GM18517 (cell line): ENCODE measurements around the gene GCH1.
"Not testable (repeated sequence)": the region's sequence is repeated elsewhere in the genome, so short reads cannot be mapped to it uniquely, and the experiment has no call there.

Experiments
- ATAC-seq: cut with Tn5 transposase; IDR thresholded peaks from one replicate; pipeline ENCODE4 v1.9.1; 2021; ENCODE audit warnings: mild to moderate bottlenecking, moderate library complexity; ENCODE audit not compliant: unreplicated experiment

GCH1 gene

DNA sequence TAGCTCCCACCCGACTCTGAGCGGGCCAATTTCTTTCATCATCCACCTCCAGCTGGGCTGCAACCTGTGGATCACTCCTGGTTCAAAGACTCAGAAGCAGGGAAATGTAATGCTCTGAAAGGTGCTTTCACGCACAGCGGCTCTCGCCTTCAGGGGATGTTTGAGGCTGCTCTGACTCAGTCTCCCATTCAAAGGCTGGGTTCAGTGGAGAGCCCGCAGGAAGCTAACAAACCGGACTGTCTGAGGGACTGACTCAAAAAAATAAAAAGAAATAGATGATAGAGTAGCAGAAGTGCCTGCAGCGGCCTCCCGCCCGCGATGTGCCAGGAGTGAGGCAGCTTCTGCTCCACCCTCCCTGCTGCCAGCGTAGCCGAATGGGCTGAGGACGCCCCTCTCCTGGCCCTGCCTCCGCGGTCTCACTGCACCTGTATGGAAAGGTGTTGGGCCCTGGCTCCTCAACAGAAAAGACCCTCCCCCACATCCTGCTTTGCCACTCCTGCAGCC is 98.0 kb downstream of the GCH1 start:
- ATAC-seq: no peak

DNA sequence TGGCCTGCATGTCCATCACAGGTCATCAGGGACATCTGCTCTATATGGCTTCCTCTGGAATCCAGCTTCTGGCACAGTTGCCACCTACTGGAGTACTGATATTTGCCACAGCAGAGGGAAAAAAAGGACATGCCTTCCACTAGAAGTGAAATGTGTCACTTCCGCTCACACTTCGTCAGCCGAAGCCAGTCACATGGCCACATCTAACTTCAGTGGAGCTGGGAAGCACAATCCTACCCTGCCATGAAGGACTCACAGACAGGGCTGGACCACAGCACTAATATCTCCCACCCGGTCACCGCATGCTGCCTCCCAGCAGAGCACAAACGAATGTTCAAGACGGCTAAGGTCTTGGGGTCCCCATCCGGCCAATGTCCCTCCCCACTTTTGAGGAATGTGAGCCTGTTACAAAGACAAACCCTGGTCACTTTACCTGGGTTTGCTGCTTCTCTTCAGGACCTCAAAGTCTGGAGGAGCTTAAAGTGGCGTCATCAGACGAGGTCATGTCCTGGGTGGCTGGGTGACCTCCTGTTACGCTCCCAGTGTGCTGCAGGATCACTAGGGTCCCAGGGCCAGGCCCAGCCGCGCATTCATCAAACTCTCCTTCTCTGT is 98.6 kb downstream of the GCH1 start:
- ATAC-seq: no peak

DNA sequence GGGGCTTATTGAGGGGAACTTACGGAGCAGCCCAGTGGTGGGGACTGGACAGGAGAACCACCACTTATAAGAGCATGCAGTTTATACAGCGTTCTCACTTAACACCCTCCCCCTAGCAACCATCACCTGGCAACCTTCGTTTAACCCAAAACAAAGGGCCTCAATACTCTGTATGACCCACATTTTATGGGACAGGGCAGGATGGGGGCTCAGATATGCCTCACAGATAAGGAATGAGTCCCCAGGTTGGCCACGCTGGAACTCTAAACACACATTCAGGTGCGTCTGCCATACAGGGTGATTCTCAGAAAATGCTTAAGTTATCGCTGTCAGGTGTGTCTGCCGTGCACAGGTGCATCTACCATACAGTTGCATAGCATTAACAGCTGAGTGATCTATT is 99.2 kb downstream of the GCH1 start:
- no peak for ATAC-seq

DNA sequence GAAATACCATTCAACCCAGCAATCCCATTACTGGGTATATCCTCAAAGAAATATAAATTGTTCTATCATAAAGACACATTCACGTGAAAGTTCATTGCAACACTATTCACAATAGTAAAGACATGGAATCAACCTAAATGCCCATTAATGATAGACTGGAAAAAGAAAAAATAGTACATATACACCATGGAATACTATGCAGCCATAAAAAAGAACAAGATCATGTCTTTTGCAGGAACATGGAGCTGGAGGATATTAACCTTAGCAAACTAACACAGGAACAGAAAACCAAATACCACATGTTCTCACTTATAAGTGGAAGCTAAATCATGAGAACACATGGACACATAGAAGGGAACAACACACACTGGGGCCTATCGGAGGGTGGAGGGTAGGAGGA is 101.1 kb downstream of the GCH1 start:
- ATAC-seq: not testable (repeated sequence)

DNA sequence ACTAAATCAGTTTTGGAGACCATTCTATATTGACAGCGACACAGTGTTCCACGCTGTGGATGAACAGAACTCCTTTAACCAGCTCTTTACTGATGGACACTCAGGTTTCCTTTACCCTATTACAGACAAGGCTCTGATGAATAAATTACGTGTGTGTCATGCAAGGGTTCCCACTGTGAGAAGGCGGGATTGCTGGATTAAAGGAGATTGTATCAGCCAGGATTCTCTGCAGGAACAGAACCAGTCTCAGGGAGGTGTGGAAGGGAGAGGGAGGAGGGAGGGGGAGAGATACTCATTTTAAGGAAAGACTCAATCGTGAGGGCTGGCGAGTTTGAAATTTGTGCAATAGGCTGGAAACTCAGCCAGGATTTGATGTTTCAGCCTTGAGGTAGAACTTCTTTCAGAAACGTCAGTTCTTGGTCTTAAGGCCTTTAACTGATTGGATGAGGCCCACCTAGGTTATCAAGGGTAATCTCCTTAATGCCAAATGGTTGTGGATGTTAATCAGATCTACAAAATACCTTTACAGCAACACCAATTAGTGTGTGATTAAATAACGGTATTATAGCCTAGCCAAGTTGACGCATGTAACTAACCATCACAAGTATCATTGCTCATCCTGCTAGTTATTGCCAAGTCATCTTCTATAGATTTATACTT is 104.0 kb downstream of the GCH1 start:
- ATAC-seq: no peak

DNA sequence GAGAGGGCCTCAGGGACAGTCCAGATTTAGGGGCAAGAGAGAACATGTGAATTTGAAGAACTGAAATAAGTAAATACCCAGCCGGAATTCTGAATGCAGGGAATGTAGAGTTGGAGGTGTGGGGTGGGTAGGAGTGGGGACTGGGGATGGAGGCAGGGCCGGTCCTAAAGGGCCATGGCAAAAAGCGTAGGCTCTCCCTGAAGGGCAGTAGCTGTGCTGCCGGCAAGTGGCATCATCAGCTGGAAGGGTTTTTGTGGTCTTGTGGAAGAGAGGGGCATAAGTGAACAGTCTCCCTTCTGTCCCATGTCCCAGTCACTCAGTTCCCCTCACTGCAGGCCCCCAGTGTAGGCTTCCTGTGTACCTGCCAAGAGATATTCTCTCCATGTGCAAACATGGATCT is 104.6 kb downstream of the GCH1 start:
- ATAC-seq: no peak

DNA sequence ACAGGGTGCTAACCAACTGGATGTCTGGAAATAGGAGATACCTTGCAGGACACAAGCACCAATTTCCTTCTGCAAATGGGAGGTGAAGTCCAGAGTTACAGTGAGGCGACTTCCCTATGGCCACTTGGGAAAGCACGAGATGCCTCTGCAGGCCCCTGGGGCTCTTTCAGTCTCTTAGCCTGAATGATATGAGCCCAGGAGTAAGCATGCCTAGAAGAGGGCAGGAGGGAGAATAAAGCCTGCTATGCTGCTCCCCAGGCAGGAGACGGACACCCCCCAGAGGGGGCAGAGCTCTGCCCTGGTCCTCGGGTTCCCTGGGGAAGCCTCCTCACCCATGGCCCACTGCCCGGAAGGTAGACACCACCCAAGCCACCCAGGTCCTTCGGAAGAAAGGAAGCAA is 105.1 kb downstream of the GCH1 start:
- ATAC-seq: no peak

DNA sequence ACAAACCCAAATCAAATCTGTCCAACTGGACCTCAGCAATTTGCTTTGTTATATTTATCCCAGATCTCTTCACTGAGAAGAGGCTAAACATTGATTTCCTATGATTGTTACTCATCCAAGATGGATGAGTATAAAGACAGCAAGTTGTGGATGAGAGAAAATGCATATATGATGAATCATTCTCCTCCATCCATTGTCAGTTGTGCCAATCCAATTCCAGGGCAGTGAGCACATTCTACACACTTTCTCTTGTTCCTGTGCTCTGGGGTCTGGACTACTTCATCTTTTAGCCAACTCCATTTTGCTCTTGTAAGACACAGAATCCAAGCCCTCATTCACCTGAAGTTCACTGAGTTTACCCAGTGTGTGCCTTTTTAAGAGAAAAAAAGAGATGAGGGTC is 105.7 kb downstream of the GCH1 start:
- ATAC-seq: no peak

DNA sequence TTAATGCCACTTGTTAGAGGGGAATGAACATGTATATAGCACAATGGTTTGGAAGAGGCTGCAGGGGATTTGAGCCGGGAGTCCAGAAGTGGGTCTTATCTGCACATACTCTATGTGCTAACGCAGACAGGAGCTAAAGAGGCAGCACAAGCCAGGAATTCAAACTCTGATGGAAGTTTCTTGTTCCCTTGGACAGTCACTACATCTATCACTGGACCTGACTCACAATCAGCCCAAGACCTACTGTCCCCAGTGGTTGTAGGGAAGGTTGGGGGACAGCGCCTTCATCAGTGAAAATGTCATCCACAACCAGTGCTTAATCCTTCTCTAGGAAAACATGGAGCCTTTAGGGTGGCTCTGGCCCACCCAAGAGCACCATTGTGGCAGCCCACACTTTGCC is 107.8 kb downstream of the GCH1 start:
- no peak for ATAC-seq

DNA sequence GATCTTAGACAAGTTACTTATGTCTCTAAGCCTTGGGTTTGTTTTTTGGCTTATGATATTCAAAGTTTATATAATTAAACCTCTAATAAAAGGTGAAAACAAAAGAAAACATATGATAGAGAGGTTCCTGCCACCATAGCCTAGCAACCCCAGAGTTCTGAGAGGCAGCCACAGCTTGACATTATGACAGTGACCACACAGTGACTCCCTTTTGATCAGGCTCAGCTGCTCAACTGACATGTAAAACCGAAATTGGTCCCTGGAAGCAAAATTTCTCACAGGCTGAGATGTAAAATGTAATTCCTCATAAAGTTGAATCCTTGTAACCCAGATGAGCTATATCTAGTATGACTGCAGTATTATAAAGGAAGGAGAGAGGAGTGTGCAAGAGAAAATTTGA is 108.5 kb downstream of the GCH1 start:
- ATAC-seq: no peak

DNA sequence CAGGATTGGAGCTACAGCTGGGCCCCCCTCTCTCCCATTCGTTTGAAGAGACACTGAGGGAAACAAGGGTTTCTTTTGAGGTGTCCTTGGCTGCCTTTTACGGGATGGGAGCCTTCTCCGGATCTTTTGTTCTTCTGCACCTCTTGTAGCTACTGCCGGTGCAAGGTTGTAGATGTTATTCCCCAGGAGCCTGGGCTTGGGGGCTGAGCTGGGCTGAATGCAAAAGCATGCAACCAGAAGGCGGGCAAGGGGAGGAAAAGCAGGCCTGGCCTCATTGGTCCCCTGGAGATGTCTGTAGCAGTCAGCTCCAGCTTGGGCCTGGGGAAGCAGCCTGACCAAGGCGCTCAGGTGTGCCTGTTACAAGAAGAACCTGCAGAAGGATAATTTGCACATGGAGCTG is 110.3 kb downstream of the GCH1 start:
- ATAC-seq: no peak
